Fibroblast of skin of left quadriceps (primary cell): ENCODE results near the gene HSD11B2.

ENCODE experiments used
- DNase-seq, 2 experiments: peaks; one replicate each; pipeline ENCODE4 v3.0.0-alpha.2; 2013; ENCODE audit warnings: low read depth in 2 of 2

HSD11B2 gene

DNA sequence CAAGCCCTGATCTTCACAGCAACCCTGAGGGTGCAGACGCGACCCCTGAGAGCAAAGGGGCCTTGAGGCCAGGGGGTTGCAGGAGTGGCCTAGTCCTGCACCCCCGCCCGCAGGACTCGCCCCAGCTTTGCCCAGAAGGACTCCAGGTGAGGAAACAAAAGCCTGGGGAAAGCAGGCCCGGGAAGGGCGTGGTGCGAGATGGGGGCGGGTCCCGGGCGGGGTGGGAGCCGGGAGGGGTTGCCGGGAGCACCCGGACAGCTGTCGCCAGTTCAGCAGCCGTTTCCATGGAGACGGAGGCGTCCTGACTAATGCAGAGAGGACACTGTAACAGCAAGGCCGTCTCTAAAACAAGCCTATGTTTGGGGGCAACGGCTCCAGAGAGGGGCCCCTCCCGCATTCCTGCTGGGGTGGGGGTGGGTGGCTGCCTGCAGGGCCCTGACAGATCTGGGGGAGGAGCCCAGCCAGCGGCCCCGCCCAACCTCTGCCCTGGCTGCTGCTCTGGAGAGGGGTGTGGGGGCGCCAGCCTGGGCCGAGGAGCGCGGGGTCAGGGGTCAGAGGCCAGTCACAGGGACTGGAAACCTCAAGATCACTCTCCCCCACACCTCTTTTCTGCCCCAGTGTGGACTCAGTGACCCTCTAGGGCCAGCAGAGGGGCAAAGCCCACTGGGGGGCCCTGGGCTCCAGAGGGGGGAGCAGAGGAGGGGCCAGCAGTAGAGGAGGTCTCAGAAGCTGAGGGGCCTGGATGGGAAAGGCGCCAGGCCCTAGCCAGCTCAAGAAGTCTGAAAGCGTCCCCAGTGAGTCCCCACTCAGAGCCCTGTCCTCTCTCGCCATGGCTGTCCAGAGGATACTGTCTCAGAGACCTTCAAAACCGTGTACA lies 34.5 kb upstream of the HSD11B2 start:
- peak in 1 of 2 experiments; percentile 16 for DNase-seq

DNA sequence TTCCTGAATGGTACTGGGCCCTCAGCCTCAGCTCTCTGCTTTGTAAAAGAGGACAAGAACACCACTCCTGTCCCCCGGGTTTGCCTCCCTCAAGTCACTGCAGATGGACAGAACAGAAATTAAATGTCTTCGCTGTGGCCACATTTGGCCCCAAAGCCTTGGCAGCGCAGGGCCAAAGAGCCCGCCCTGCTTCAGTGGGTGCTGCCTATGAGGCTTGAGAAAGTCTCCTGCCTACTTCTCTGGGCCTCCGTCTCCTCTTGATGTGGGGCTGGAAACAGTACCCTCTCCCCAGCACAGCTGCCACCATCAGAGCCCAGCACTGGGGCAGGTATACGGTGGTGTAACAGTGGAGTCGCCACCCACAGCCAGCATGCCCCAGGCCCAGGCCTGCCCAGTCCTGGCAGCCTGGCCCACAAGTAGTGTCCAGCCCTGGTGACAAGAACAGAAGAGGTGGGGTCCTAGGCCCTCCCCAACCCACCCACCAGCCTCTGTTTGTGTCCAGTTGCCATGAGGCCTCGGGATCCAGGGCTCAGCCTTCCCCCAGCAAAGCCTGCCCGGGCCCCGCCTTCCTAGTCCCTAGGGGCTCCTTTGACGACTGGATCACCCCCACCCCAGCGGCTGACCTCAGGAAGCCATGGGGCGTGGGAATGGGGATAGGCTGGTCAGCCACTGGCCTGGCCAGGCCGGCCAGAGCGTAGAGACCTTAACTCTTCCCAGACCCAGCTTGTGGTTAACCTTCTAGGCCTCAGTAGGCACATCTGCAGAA lies 33.7 kb upstream of the HSD11B2 start:
- DNase-seq: no peak

- no peak for DNase-seq
Observed at GRCh38 chr16:67397812-67398545, 32.9 kb upstream of the HSD11B2 start.

DNA sequence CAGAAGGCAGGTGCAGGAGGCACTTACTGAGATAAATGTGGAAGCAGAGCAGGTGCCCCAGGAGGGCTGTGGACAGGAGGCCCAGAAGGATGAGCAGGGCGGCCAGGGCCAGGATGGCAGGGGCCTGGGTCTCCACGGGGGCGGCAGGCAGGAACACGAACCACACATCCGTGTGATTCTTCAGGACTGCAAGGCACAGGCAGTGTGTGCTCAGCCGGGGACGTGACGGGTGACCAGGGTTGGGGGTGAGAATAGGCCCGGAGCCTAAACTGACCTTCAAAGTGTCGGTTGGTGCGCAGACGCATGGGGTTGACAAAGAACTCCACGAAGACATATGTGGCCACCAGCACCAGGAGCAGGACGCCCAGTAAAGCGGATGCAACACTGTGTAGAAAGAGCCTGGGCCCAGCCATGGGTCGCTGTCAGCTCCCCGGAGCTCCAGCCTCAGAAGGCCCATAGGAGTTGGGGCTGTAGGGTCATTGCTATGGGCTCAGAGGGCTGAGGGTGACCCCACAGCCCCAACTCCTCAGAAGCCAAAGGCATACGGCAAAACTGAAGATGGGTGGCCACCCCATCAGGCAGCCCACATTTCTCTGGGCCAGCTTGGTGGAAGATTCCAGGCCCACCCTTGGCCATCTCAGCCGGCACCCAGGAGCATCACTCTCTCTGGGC lies 32.2 kb upstream of the HSD11B2 start:
- DNase-seq: no peak

GRCh38 chr16:67399218-67399733 lies 31.6 kb upstream of the HSD11B2 start:
- no peak for DNase-seq

GRCh38 chr16:67399749-67400704 lies 30.9 kb upstream of the HSD11B2 start:
- no peak for DNase-seq

GRCh38 chr16:67400901-67401300 lies 30.0 kb upstream of the HSD11B2 start:
- DNase-seq: no peak

GRCh38 chr16:67403976-67404555 lies 26.9 kb upstream of the HSD11B2 start:
- DNase-seq: no peak

DNA sequence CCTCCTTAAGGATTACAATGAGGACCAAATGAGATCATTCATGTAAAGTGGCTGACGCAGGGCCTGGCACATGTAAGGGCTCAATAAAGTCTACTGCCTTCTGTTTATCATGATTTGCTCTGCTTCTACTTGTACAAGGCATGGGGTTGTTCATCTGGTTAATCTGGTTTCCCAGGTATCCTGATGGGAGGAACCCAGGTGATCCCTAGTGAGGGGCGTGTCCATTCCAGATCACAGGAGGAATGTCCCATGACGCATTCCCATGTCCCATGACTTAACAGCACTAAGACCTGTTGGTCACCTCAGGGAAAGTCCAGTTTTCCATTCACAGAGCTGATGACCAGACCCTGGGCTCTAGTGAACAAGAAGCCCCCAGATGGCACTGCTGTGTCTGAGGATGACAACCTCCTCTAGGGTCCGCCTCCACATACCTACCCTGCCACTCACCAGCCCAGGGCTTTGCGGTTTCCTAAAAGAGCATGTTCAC lies 26.1 kb upstream of the HSD11B2 start:
- no peak for DNase-seq

DNA sequence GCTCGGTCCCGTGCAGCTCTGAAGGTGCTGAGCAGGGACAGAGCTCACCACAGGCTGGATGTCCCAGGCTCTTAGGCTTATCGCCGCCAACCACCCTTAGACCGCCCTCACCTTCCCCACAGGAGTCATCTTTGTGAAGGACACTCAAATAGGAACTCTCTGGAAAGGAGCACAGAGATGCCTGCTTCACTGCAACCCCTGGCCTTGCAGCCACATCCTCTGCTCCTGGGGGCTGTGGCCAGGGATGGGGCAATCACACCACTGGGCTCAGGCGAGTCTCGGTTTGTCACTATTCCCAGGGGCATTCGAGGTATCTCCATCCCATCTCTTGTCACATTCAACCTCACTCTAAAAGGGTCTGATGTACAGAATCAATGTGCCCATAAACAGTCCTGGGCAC lies 25.6 kb upstream of the HSD11B2 start:
- DNase-seq: no peak

DNA sequence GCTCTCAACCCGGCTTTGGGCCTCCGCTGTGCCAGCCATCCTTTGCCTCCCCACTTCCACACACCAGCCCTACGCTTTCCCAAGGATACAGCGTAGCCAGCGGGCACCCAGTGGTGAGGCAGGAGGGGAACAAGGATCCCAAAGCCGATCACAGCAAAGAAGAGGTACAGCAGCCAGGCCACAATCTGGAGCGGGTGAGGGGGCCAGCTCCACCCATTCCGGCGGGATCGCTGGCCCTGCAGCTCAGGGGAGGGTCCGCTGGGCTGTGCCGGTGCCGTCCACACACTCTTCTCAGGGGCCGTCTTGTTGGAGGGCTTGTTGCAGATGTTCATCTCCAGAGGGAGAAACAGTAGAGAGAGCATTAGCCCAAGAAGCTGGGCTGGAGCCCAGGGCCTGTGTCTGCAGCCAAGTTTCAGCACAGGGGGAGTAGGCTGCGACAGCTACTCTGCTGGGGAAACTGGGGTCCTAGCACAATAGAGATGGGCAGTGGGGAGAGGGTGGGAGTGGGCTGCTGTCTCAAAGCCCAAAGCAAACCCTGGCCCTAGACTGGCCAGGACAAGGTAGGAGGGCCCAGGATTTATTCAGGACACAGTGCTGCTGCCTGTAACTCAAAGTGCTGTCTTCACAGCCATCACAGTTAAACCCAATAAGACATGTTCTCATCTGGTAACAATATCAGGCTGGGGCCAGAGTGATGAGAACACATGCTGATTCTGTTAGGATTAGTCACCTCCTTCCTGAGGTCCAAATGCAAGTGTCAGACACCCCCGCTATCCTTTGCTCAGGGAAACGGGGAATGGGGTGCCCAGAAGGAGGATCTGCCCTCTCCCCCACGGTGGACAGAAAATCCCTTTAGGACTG lies 24.6 kb upstream of the HSD11B2 start:
- peak; percentile 80 to 82 for DNase-seq

DNA sequence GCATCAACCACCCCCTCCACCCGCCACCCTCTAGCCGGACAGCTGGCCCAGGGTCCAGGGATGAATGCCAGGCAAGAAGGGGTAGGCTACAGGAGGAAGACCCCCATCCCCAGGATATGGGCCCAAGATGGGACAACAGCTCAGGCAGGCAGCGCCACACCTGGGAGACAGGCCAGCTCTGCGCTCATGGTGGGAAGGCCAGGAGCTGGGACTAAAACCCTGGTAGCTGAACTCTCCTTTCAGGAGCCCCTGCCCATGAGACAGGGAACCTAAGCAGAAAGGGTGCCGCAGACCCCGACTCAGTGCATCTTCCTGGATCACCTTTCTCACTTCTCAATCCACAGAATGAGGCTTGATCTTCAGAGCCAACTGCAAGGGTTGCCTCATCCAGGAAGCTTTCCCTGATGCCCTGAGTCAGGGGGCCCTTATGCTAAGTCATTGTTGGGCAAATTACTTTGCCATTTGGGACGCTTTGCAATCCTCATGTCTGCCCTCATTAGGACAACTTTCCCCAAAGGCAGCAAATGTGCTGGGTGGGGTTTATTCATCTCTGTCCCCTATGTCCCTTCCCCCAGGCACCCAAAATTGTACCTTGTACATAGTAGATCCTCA lies 23.6 kb upstream of the HSD11B2 start:
- DNase-seq: no peak

DNA sequence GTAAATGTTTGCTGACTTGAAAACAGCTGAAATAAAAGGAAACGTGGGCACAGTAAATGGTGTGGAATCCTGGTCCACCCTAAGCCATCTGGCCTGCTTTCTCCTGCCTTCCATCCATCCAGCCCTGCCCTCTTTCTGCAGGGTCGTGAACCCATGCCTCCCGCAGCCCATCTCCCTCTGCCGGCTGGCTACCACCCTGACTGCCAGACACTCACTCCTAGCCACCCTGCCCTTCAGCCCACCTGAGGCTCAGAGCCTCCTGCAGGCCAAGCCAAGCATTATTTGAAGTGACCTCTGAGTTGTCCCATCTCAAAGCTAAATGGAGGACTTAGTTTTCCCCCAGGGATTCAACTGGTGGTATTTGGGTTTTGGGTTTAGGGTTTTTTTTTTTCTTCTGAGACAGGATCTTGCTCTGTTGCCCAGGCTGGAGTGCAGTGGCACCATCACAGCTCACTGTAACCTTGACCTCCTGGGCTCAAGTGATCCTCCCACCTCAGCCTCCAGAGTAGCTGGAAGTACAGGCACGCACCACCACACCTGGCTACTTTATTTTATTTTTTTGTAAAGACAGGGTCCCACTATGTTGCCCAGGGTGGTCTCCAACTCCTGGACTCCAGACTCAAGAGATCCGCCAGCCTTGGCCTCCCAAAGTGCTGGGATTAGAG lies 23.0 kb upstream of the HSD11B2 start:
- DNase-seq: no peak

DNA sequence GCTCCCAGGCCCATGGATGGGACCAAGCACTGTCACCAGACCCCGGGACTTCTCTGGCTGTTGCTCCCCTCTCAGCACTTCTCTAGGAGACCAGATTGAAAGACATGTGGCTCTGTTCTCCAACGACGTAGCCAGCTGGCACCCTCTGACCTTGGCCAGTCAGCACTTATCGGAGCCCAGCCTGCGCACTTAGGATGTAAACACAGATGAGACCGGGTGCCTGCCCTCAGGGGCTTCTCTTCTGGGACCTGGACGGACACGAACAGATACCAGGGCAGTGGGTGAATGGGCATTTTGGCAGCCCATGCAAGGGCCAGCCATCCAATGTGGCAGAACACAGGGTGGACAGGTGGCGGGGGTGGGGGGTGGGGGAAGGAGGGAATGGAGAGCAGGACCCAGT lies 21.3 kb upstream of the HSD11B2 start:
- DNase-seq: no peak

- DNase-seq: no peak
Observed at GRCh38 chr16:67411339-67411738, 19.6 kb upstream of the HSD11B2 start.

GRCh38 chr16:67412294-67412693 lies 18.6 kb upstream of the HSD11B2 start:
- DNase-seq: no peak

DNA sequence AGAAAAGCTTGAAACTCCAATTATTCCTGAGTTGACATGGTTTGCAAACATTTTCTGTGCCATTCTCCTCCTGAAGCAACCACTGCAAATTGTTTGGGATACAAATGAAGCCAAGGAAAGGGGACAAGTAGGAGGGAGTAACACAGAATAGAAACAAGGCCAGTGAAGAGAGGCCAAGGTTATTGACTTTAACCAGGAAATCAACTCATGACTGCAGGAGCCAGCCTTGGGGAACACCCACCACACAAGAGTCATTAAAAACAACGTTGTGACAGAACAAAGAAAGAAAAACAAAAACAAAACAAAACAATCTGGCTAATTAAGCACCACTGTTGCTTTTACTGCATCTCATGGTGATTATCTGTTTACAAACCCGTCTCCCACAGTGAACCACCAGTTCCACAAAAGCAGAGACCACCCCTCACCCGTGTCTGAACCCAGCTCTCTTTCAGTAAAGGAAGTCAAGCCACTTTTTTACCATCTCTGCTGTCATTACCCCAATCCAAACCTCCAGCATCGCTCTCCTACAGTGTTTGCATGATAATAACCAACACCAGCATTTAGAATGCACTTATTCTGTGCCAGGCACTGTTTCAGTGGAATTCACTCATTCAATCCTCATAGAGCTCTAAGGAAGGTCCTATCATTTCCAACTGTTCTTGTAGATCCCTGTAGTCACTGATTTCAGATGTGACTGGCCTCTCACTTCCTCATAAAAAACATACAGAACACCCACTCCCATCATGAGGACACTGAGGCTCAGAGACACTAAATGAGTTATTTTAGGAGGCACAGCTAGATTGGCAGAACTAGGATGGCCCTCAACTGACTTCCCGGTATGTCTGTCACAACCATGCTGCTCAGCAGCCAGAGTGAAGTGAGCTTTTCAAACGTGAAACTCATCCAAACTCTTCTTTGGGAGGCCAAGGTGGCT lies 16.7 kb upstream of the HSD11B2 start:
- DNase-seq: no peak
